Epithelial cell of esophagus (primary cell): ENCODE data around the gene HDAC4.

Experiments used
- DNase-seq: peaks from one replicate; pipeline ENCODE4 v3.0.0; 2010; ENCODE audit warnings: low read depth
- H3K4me3 ChIP-seq: 2 replicates; pipeline ENCODE4 v1.5.1; 2011; ENCODE audit warnings: mild to moderate bottlenecking, low read length, control low read depth
- TF ChIP-seq, protein P1 (sequence below): IDR thresholded peaks from 2 replicates; pipeline ENCODE4 v1.5.1; 2011; ENCODE audit warnings: low read depth, mild to moderate bottlenecking, low read length, control low read depth, inconsistent platforms; ENCODE audit not compliant: insufficient read depth; ENCODE audit errors: missing control alignments

The HDAC4 gene

DNA sequence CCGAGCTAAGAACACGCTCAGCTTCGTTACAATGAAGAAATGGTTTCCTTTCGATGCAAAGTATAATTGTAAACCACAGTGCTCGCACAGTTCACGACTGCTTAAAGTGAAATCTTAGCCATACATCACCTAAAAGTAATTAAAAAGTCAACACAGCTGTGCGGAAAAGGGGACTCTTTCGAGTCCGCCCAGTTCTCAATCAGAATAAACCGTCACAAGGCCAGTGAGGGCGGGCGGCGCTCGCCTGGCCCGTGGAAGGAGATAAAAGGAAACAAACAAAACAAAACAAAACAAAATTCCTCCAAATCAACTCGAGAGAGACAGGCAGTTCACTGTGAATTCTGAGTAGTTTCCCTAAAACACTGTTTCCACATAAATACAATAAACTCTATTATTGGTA lies 352.1 kb downstream of the HDAC4 start:
- no peak overlapping the region for H3K4me3 ChIP-seq
- TF ChIP-seq, protein P1, sequence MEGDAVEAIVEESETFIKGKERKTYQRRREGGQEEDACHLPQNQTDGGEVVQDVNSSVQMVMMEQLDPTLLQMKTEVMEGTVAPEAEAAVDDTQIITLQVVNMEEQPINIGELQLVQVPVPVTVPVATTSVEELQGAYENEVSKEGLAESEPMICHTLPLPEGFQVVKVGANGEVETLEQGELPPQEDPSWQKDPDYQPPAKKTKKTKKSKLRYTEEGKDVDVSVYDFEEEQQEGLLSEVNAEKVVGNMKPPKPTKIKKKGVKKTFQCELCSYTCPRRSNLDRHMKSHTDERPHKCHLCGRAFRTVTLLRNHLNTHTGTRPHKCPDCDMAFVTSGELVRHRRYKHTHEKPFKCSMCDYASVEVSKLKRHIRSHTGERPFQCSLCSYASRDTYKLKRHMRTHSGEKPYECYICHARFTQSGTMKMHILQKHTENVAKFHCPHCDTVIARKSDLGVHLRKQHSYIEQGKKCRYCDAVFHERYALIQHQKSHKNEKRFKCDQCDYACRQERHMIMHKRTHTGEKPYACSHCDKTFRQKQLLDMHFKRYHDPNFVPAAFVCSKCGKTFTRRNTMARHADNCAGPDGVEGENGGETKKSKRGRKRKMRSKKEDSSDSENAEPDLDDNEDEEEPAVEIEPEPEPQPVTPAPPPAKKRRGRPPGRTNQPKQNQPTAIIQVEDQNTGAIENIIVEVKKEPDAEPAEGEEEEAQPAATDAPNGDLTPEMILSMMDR, result no peak
- no peak for DNase-seq

DNA sequence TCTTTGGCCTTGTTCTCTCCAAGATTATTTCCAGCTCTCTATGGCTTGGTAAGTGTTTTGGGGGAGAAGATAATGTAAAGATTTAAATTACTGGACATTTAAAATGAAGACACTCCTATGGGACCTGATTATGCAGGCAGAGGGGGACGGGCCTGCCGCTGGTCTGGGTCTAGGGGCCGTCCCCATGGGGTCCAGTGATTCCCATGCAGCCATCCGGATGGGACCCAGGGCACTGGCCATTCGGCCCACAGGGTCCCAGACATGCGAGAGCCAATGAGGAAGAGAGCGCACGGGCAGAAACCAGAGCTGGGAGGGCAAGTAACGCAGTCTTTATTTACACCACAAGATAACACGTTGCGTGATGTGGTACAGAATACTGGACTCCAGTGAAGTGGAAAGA lies 353.0 kb downstream of the HDAC4 start:
- TF ChIP-seq, protein P1, result no peak
- no peak for DNase-seq
- H3K4me3 ChIP-seq, result no peak overlapping the region

DNA sequence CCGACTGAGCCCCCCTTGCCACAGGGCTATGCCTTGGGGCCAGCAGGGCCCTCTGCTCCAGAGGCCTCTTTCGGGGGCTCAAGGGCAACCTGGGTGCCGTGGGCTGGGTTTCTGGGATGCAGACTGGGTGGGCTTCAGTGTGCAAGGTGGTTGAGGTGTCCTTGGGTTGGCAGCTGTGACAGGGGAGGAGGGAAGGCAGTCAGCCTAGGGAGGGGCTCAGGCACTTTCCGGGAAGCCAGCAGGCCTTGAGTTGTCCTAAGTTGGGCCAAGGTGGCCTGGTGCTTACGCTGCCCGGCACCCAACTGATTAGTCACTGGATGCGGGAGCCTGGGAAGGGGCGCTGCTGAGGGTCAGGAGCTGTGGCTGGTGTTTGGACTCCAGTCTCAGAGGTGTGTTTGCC lies 353.4 kb downstream of the HDAC4 start:
- TF ChIP-seq, protein P1, result no peak
- no peak for DNase-seq
- H3K4me3 ChIP-seq, result no peak overlapping the region

DNA sequence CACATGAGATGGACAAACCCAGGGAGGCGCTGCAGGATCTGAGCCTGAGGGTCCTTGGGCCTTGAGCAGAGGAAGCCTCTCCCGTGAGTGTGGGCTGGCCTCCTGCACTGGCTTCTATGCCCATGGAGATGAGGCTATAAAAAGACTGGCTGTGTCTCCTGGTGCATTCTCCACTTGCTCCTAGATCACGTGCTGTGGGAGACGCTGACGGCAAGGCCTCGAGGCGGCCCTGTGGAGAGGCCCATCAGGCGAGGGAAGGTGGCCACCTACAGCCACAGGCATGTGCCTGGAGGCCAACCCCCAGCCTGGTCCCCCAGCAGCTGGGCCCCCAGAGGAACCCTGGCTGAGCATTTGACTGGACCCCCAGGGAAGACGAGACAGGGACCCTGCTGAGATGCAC lies 354.0 kb downstream of the HDAC4 start:
- TF ChIP-seq, protein P1, result no peak
- no peak for DNase-seq
- H3K4me3 ChIP-seq, result no peak overlapping the region

DNA sequence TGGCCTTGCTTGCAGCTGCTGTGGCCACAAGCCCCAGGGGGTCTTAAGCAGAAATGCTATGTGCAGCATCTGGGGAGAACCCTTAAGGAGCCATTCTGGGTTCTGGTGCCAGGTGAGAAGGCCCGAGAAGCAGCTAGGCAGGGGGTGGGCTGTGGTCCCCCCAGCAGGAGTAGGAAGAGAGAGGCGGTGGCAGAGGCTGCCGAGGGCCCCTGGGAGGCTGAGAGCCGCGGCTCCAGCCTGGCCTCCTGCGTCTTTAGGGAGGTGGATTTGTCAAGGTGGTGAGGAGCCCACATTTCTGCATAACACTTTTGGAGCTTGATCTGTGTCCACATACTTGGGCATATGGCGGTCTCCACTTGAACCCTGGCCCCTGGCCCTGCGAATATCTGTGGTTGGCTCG lies 356.5 kb downstream of the HDAC4 start:
- no peak overlapping the region for H3K4me3 ChIP-seq
- TF ChIP-seq, protein P1, result no peak
- no peak for DNase-seq

DNA sequence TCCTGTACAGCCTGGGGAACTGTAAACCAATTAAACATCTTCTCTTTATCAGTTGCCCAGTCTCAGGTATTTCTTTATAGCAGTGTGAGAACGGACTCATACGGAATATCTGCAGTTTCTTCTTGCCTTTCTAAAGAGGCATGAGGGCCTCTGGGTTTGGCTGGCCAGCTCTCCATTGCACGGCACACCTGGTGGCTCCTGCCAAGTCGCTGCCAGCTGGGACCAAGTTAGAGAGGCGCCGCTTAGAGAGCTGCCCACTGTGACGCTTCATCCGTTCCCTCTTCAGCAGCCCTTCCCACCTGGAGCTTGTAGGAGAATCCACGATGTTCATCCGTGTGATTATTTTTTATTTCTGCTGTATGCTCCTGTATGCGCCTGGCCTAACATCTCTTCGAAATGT lies 357.5 kb downstream of the HDAC4 start:
- DNase-seq, result no peak
- no peak overlapping the region for H3K4me3 ChIP-seq
- TF ChIP-seq, protein P1, result no peak

DNA sequence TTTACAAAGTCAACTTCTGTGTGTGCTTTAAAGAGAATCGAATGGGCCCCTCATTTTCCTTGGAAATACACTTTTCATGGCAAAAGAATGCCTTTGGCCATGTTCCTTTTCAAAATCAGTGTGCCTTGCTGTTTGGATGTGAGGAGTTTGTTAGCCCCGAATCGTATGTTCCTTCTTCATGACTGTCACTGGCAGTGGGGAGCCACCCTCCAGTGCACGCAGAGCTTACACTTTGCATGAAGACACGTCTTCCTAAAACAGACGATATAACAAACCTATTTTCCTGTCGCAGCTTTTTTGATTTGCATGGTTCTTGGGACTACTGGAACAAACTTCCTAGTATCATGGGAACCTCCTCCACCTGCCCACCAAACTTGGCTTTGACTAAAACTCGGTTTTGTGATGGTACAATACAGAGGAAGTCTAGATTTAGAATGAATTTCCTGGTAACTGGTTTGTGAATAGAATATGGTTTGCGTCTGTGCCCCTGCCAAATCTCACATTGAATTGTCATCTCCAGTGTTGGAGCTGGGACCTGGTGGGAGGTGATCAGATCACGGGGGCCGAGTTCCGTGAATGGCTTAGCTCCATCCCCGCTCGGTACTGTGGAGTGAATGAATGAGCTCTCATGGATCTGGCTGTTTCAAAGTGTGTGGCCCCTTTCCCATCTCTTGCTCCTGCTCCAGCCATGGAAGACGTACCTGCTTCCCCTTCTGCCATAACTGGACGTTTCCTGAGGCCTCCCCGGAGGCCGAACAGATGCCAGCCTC lies 358.1 kb downstream of the HDAC4 start:
- no peak overlapping the region for H3K4me3 ChIP-seq
- TF ChIP-seq, protein P1, result no peak
- DNase-seq, result no peak
